IMR-90 (cell line): ENCODE results near the gene PRSS12.

Experiments used
- CEBPB ChIP-seq: IDR thresholded peaks from 2 replicates; pipeline ENCODE4 v1.6.1; 2012; ENCODE audit warnings: low read depth, low read length, improper control_type of control experiment
- FOS ChIP-seq: fragments of 150-350 bp; IDR thresholded peaks from 2 replicates; pipeline ENCODE4 v1.6.1; 2016; ENCODE audit warnings: low read depth, low read length
- MXI1 ChIP-seq: IDR thresholded peaks from 2 replicates; pipeline ENCODE4 v1.6.1; 2012; ENCODE audit warnings: low read depth, mild to moderate bottlenecking, low read length, moderate library complexity, borderline replicate concordance
- NFE2L2 ChIP-seq: fragments of 150-350 bp; IDR thresholded peaks from 2 replicates; pipeline ENCODE4 v1.6.1; 2016; ENCODE audit warnings: low read depth, mild to moderate bottlenecking, low read length
- POLR2A ChIP-seq: IDR thresholded peaks from 2 replicates; pipeline ENCODE4 v1.6.1; 2012; ENCODE audit warnings: mild to moderate bottlenecking, low read depth, low read length
- RAD21 ChIP-seq: IDR thresholded peaks from 2 replicates; pipeline ENCODE4 v1.6.1; 2012; ENCODE audit warnings: low read length, improper control_type of control experiment
- RFX5 ChIP-seq: IDR thresholded peaks from 2 replicates; pipeline ENCODE4 v1.8.0; 2012; ENCODE audit warnings: low read depth, mild to moderate bottlenecking, low read length, moderate library complexity
- TF ChIP-seq, protein P1 (sequence below): conservative IDR thresholded peaks from 2 replicates; pipeline ENCODE4 v1.5.1; 2012; ENCODE audit warnings: mild to moderate bottlenecking, low read depth, low read length, improper control_type of control experiment
- TF ChIP-seq, protein P2 (sequence below): fragments of 150-350 bp; IDR thresholded peaks from 2 replicates; pipeline ENCODE4 v1.6.1; 2017; ENCODE audit warnings: mild to moderate bottlenecking, antibody characterized with exemption, low read length, low read depth
- TF ChIP-seq, protein P3 (sequence below): fragments of 150-350 bp; IDR thresholded peaks from 2 replicates; pipeline ENCODE4 v1.6.1; 2016; ENCODE audit warnings: low read depth, mild to moderate bottlenecking, low read length, moderate library complexity, borderline replicate concordance

DNA sequence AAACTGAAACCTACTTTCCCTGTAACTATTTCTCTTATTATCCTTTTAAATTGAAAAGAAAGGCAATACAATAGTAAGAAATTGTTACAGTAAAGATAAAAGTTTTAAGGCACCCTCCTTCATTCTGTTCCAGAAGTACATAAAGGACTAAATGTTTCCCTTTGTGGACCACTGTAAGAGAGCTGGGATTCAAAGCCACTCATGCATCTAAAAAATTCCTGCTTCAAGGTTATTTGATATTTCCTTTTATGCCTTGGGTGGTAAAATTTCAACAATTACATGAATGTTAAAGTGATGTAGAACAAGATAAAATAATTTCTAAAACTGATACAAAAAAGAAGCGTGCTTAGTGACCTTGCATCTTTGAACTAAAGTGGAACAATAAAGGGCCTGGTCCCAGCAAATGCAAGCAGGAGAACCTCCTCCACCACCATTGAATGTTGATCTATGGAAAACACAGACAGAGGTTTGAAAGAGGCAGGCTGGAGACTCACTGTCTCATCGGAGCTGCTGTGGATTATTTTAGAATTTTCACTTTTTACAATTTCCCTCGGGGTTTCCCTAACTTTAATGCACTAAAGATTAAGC, 42.3 kb upstream of the PRSS12 start:
- TF ChIP-seq POLR2A (no peak), CEBPB (no peak), MXI1 (no peak), RFX5 (no peak), RAD21 (no peak), FOS (no peak), NFE2L2 (no peak)
- TF ChIP-seq, protein P1, sequence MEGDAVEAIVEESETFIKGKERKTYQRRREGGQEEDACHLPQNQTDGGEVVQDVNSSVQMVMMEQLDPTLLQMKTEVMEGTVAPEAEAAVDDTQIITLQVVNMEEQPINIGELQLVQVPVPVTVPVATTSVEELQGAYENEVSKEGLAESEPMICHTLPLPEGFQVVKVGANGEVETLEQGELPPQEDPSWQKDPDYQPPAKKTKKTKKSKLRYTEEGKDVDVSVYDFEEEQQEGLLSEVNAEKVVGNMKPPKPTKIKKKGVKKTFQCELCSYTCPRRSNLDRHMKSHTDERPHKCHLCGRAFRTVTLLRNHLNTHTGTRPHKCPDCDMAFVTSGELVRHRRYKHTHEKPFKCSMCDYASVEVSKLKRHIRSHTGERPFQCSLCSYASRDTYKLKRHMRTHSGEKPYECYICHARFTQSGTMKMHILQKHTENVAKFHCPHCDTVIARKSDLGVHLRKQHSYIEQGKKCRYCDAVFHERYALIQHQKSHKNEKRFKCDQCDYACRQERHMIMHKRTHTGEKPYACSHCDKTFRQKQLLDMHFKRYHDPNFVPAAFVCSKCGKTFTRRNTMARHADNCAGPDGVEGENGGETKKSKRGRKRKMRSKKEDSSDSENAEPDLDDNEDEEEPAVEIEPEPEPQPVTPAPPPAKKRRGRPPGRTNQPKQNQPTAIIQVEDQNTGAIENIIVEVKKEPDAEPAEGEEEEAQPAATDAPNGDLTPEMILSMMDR = no peak
- TF ChIP-seq, protein P2, sequence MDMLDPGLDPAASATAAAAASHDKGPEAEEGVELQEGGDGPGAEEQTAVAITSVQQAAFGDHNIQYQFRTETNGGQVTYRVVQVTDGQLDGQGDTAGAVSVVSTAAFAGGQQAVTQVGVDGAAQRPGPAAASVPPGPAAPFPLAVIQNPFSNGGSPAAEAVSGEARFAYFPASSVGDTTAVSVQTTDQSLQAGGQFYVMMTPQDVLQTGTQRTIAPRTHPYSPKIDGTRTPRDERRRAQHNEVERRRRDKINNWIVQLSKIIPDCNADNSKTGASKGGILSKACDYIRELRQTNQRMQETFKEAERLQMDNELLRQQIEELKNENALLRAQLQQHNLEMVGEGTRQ = no peak
- TF ChIP-seq, protein P3, sequence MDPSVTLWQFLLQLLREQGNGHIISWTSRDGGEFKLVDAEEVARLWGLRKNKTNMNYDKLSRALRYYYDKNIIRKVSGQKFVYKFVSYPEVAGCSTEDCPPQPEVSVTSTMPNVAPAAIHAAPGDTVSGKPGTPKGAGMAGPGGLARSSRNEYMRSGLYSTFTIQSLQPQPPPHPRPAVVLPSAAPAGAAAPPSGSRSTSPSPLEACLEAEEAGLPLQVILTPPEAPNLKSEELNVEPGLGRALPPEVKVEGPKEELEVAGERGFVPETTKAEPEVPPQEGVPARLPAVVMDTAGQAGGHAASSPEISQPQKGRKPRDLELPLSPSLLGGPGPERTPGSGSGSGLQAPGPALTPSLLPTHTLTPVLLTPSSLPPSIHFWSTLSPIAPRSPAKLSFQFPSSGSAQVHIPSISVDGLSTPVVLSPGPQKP = no peak
